Activated naive CD8-positive, alpha-beta T cell (primary cell): ENCODE measurements around the gene ANAPC1.
"Not testable (repeated sequence)": the region's sequence is repeated elsewhere in the genome, so short reads cannot be mapped to it uniquely, and the experiment has no call there.

Experiments used
- H3K27ac Mint-ChIP-seq: one replicate; pipeline ENCODE4 v1.8.0; 2021; ENCODE audit warnings: mixed read lengths
- H3K27me3 Mint-ChIP-seq: one replicate; pipeline ENCODE4 v1.8.0; 2021; ENCODE audit warnings: mixed read lengths
- H3K36me3 Mint-ChIP-seq: one replicate; pipeline ENCODE4 v1.8.0; 2021; ENCODE audit warnings: mixed read lengths
- H3K4me1 Mint-ChIP-seq: one replicate; pipeline ENCODE4 v1.8.0; 2021; ENCODE audit warnings: low read depth, mixed read lengths
- H3K4me3 Mint-ChIP-seq: one replicate; pipeline ENCODE4 v1.8.0; 2021; ENCODE audit warnings: mild to moderate bottlenecking, mixed read lengths
- H3K9me3 Mint-ChIP-seq: one replicate; pipeline ENCODE4 v1.8.0; 2021; ENCODE audit warnings: low read depth, mixed read lengths

The ANAPC1 gene

DNA sequence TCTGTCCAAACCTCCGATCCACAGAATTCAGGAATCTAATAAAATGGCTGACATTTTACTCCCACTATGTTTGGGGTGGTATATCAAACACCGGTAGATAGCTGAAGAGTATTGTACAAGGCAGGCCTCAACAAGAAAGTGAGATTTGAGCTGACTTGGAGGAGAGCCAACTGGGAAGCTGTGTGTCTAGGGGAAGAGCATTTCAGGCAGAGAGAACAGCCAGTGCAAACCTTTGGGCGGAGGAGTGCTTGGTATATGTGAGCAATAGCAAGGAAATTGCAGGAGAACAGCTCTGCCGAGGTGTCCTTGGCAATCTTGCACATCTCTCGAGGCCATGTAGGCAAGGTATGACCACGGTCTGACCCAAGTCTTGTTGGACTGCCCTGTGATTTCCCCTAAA, 12.6 kb upstream of the ANAPC1 start:
- Mint-ChIP-seq H3K36me3 (no peaks in the 10 kb centered on the region), H3K9me3 (no peaks in the 10 kb centered on the region), H3K27me3 (peaks cover 20% of the 10 kb centered on the region), H3K27ac (no peak overlapping the region), H3K4me3 (peak overlapping the region; percentile 32), H3K4me1 (peaks cover 15% of the 10 kb centered on the region)

DNA sequence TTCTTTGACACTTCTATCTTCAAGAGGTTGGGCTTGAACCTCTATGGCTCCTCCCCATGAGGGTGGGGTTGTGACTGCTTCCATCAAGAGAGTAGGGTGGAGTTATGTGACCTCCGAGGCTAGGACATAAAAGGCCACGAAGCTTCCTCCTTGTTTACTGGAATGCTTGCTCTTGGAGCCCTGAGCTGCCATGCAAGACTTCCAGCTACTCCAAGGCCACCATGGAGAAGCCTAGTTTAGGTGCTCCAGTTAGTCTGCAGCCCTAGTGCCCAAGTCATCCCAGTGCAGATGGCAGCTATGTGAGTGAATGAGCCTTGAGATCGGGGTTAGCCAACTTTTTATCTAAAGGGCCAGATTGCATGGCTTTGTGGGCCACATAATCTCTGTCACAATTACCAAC, 12.0 kb upstream of the ANAPC1 start:
- no peak overlapping the region for H3K4me3 Mint-ChIP-seq
- peaks cover 15% of the 10 kb centered on the region for H3K4me1 Mint-ChIP-seq
- no peaks in the 10 kb centered on the region for H3K9me3 Mint-ChIP-seq
- no peak overlapping the region for H3K27ac Mint-ChIP-seq
- peaks cover 19% of the 10 kb centered on the region for H3K27me3 Mint-ChIP-seq
- no peaks in the 10 kb centered on the region for H3K36me3 Mint-ChIP-seq

DNA sequence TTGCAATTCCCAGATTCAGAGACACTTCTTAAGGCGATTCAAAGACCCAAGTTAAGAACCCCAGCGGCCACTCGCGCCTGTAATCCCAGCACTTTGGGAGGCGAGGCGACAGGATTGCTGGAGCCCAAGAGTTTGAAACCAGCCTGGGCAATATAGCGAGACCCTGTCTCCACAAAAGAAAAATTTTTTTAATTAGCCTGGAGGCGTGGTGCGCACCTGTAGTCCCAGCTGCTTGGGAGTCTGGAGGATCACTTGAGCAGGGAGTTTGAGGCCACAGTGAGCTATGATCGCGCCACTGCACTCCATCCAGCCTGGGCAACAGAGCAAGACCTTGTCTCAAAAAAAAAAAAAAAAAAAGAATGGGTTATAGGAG, 585 bp upstream of the ANAPC1 start:
- no peaks in the 10 kb centered on the region for H3K9me3 Mint-ChIP-seq
- peaks cover 2% of the 10 kb centered on the region for H3K36me3 Mint-ChIP-seq
- no peaks in the 10 kb centered on the region for H3K27me3 Mint-ChIP-seq
- peak overlapping the region; percentile 98 for H3K4me3 Mint-ChIP-seq
- H3K4me1 Mint-ChIP-seq, result peaks cover 18% of the 10 kb centered on the region
- peak overlapping the region; percentile 99 for H3K27ac Mint-ChIP-seq

DNA sequence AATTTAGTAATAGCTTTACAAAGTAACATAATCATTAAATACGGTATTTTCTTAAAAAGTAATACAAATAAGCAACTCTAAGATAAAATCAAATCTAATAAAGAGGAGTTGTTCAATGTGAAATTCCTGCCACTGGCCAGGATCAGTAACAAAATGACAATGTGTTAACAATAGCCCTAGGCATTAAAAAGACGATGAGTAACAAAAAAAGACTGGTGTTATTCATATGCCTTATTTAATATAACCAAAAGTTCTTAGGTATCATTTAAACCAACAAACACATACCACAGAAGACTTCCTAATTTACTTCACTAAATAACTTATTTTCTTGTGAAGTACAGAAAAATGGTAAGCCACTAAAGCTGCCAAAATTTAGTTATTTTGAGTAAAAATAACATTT, 11.2 kb downstream of the ANAPC1 start:
- H3K27ac Mint-ChIP-seq, H3K36me3 Mint-ChIP-seq, H3K9me3 Mint-ChIP-seq, H3K27me3 Mint-ChIP-seq, H3K4me3 Mint-ChIP-seq: not testable (repeated sequence)
- H3K4me1 Mint-ChIP-seq, result peaks cover 11% of the 10 kb centered on the region

DNA sequence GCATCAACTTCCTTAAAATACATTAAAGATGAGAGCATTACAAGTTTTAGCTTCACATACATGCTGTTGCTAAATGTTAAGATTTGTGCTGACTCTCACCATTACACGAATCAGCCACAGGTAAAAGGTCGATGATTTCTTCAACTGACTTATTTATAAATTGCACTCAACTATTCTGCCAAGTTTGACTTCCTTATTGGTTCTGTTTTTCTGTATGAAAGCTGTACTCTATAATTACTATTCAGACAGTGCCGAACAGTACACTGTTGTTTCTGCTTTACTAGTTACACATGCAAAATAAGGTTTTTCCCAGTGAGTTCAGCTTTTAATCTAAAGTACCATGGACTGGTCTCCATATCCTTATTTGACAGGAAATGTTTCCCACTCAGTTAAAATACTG, 18.9 kb downstream of the ANAPC1 start:
- not testable (repeated sequence) for H3K4me3 Mint-ChIP-seq

DNA sequence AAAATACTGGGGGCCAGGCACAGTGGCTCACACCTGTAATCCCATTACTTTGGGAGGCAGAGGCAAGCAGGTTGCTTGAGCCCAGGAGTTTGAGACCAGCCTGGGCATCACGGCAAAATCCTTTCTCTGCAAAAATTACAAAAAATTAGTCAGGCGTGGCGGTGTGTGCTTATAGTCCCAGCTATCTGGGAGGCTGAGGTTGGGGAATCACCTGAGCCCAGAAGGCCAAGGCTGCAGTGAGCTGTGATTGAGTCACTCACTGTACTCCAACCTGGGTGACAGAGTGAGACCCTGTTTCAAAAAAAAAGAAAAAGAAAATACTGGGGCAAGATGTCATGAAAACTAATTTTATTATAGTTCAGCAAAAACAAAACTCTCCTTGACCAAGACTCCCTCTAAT, 24.0 kb downstream of the ANAPC1 start:
- not testable (repeated sequence) for H3K4me3 Mint-ChIP-seq, H3K27me3 Mint-ChIP-seq, H3K4me1 Mint-ChIP-seq, H3K36me3 Mint-ChIP-seq, H3K27ac Mint-ChIP-seq, H3K9me3 Mint-ChIP-seq

More for the DNA sequence above, 18.9 kb downstream of the ANAPC1 start:
- not testable (repeated sequence) for H3K9me3 Mint-ChIP-seq, H3K4me1 Mint-ChIP-seq, H3K27ac Mint-ChIP-seq, H3K36me3 Mint-ChIP-seq, H3K27me3 Mint-ChIP-seq

DNA sequence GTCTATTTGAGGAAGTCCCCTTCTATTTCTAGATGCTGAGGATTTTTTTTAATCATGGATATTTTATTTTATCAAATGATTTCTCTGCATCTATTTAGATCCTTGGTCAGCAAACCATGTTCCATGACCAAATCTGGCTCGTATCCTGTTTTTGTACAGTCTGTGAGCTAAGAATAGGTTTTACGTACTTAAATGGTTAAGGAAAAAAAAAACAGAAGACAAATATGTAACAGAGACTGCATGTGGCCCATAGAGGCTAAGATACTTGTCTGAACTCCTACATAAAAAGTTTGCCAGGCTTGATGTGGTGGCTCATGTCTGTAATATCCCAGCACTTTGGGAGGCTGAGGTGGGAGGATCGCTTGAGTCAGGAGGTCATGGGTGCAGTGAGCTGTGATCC, 31.4 kb downstream of the ANAPC1 start:
- H3K4me3 Mint-ChIP-seq, H3K27ac Mint-ChIP-seq, H3K9me3 Mint-ChIP-seq, H3K36me3 Mint-ChIP-seq, H3K4me1 Mint-ChIP-seq, H3K27me3 Mint-ChIP-seq: not testable (repeated sequence)

DNA sequence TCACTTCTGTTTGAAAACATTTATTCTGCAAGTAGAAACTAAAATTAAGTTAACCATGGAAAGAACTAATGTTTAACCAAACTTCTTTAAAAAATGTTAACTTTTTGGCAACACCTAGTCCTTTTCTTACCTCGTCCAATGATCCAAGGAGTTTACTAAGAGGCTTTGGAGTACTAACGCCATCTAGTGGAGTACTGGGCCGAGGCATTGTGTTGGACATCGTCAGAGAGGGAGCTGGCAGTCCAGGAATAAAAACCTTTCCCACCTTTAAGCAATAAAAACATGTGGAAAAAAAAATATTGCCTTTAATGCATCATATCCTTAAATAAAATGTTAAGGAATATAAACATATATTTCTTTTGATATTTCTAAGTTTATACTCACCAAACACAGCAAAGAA, 33.3 kb downstream of the ANAPC1 start:
- H3K4me3 Mint-ChIP-seq, H3K9me3 Mint-ChIP-seq, H3K27ac Mint-ChIP-seq, H3K27me3 Mint-ChIP-seq, H3K36me3 Mint-ChIP-seq, H3K4me1 Mint-ChIP-seq: not testable (repeated sequence)

DNA sequence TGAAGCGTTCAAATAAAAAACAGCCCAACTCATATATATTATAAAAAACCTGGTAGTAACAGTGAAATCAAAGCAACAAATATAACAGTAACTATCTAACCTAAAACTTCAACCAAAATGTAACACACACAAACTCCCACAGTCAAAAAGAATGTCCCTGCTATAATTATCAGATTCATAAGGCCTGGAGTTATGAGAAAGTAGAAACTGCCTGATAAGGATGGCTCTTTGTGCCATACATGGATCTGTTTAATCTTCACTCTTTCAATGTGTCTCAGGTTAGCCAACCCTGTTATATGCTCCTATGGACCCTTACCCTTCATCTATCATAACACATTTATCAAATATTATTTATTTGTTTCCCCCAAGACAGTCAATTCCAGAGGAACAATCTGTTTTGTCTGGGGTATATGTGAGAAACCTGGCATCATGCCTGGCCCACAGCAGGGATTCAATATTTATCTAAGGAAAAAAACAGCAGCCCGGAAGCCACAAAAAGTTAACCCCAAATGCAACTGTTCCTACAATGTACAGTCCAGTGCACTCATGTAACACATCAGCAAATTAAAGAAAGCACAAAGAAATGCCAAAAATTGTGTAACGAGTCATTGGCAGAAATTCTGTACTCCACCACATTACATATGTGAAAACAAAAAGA, 44.2 kb downstream of the ANAPC1 start:
- not testable (repeated sequence) for H3K4me1 Mint-ChIP-seq, H3K36me3 Mint-ChIP-seq, H3K27me3 Mint-ChIP-seq, H3K9me3 Mint-ChIP-seq, H3K27ac Mint-ChIP-seq, H3K4me3 Mint-ChIP-seq

DNA sequence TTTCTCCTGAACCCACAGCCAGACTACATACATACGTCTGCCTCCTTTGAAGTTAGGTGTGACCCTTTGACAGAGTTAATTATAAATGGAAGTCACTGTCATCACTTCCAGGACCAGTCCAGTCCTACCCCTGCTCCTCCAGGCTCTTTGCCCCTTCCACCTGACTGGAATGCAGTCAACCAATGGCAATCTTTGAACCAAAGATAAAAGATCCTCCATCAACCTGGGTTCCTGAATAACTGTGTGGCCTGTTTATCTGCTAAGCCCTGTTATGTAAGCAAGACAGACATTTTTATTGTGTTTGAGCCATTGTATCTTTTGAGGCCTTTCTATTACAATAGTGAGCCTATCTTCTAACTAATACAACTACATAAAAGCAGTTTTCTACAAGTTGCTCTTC, 45.0 kb downstream of the ANAPC1 start:
- H3K36me3 Mint-ChIP-seq, H3K4me3 Mint-ChIP-seq, H3K9me3 Mint-ChIP-seq, H3K27ac Mint-ChIP-seq, H3K27me3 Mint-ChIP-seq: not testable (repeated sequence)
- peaks cover 13% of the 10 kb centered on the region for H3K4me1 Mint-ChIP-seq

DNA sequence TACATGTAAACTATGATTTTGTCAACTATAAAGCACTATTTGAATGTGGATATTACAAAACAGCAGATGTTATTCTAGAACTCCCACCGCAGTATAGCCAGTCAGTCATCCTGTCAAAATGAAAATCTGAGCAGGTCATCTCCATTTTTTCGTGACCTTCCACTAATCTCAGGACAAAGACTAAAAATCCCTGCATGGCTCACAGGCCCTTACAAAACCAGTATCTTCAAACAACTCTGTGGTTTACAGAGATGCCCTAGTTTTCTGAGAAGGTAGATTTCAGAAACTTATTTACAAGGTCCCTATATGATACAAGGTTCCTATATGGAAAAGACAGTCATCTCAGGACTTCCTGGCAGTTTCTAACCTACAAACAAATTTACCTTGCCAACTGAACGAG, 49.8 kb downstream of the ANAPC1 start:
- H3K27ac Mint-ChIP-seq, result peak overlapping the region; percentile 41
- H3K4me1 Mint-ChIP-seq, result peaks cover 16% of the 10 kb centered on the region
- not testable (repeated sequence) for H3K36me3 Mint-ChIP-seq, H3K4me3 Mint-ChIP-seq, H3K27me3 Mint-ChIP-seq, H3K9me3 Mint-ChIP-seq

DNA sequence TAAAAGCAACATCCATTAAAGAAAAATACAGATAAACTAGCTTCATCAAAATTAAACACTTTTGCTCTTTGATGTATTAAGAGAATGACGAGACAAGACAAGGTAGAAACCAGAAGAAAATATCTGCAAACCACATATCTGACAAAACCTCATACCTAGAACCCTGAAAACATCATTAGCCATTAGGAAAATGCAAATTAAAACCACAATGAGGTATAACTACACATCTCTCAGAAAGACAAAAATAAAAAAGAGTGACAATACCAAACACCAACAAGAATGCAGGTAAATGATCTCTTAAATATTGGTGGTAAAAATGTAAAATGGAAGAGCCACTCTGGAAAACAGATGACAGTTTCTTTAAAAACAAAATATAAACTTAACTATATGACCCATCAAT, 53.5 kb downstream of the ANAPC1 start:
- H3K4me1 Mint-ChIP-seq, result peaks cover 14% of the 10 kb centered on the region
- not testable (repeated sequence) for H3K27me3 Mint-ChIP-seq

DNA sequence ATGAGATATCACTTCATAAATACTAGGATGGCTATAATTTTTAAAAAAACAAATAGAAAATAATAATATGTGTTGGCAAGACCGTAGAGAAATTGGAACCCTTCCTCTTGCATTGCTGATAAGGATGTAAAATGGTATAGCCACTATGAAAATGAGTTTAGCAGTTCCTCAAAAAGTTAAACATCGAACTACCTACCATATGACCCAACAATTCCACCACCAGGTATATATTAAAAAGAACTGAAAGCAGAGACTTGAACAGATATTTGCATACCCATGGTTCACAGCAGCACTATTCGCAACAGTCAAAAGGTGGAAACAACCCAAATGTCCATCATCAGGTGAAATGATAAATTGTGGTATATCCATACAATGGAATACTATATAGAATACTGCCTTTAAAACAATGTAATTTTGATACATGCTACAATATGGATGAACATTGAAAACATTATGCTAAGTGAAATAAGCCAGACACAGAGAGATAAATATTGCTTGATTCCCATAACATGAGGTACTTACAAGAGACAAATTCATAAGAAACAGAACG, 55.7 kb downstream of the ANAPC1 start:
- not testable (repeated sequence) for H3K27ac Mint-ChIP-seq

More for the DNA sequence above, 53.5 kb downstream of the ANAPC1 start:
- H3K27ac Mint-ChIP-seq, H3K4me3 Mint-ChIP-seq, H3K9me3 Mint-ChIP-seq: not testable (repeated sequence)
- peaks cover 11% of the 10 kb centered on the region for H3K36me3 Mint-ChIP-seq

DNA sequence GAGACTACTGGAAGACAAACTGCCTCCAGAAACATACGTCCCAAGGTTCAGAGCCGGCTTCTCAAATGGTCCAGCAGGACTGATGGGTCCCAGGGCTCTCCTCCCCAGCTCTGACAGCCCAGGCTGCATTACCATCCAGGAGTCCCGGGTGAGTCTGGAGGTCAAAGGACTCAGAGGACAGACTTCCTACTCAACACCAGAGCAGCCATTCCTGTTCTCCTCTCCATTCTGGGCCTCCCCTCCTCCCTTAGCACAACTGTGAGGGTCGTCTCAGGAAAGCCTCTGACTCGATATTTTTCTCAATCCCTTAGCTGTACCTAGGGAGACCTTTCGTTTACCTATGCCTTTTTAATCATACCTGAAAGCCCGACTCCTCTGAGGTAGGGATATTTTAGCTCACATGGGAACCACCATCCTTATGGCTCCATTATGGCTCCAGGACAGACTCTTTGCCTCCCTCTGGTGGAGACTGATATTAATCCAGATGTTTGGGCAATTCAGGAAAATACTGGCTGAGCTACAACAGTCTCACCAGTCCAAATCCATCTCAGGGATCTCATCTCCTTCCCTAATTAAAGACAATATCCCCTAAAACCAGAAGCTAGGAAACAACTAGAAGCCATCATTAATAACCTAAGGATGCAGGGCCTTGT, 70.9 kb downstream of the ANAPC1 start:
- not testable (repeated sequence) for H3K4me3 Mint-ChIP-seq, H3K36me3 Mint-ChIP-seq, H3K4me1 Mint-ChIP-seq, H3K27ac Mint-ChIP-seq, H3K9me3 Mint-ChIP-seq, H3K27me3 Mint-ChIP-seq

More for the DNA sequence above, 55.7 kb downstream of the ANAPC1 start:
- H3K27me3 Mint-ChIP-seq, H3K9me3 Mint-ChIP-seq, H3K4me3 Mint-ChIP-seq, H3K4me1 Mint-ChIP-seq, H3K36me3 Mint-ChIP-seq: not testable (repeated sequence)

DNA sequence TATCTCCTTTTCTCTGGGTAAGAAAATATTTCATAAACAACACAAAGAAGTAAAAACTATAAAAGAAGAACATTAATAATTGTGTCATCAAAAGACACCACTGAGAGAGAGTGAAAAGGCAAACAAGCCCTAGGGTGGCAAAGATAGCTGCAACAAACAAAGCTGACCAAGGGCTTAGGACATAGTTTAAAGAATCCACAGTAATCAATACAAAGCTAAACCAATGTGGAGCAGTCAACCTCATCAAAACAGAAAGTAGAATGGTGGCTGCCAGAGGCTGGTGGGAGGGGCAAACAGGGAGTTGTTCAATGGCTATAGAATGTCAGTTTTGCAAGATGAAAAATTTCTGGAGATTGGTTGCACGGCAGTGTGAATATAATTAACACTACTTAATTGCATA, 93.4 kb downstream of the ANAPC1 start:
- not testable (repeated sequence) for H3K9me3 Mint-ChIP-seq, H3K36me3 Mint-ChIP-seq, H3K4me3 Mint-ChIP-seq, H3K27ac Mint-ChIP-seq, H3K27me3 Mint-ChIP-seq, H3K4me1 Mint-ChIP-seq

DNA sequence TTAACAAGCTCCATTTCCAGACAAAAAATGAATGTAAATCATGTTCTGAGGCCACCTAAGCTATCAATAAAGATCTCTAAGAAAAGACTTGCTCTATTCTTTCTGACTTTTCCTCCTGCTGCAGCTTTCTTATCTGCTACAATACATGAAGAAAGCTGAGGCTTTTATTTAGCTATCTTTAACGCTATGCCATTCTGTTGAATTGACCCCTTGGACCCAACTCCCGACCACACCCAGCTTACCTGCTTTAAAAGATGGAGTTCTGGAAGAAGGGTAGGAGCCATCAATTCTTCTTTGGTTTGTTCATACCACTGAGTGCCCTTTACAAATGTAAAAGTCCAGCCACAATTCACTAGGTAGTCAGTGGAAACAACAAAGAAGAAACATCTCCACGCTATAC, 99.9 kb downstream of the ANAPC1 start:
- not testable (repeated sequence) for H3K9me3 Mint-ChIP-seq, H3K27ac Mint-ChIP-seq, H3K4me1 Mint-ChIP-seq, H3K36me3 Mint-ChIP-seq, H3K4me3 Mint-ChIP-seq, H3K27me3 Mint-ChIP-seq
